ENCODE measurements around the gene CARMIL3.

Gene CARMIL3

GRCh38 chr14:24068711-24069410, 17.1 kb downstream of the CARMIL3 start:
- Histone ChIP-seq H3K4me1 (ENCODE audit: low read length) (no peaks in the 10 kb centered on the region), H4K20me1 (ENCODE audit: insufficient read depth, low read length) (no peaks in the 10 kb centered on the region), H3K9me3 (replicated peaks; ENCODE audit: insufficient read depth, low read length) (no peaks in the 10 kb centered on the region), H3K4me2 (ENCODE audit: low read depth, low read length) (no peak overlapping the region), H3K36me3 (replicated peaks; ENCODE audit: insufficient read depth, low read length) (no peaks in the 10 kb centered on the region), H3K9me2 (replicated peaks; ENCODE audit: insufficient read depth, low read length) (no peaks in the 10 kb centered on the region), H3F3A (ENCODE audit: insufficient read depth, low read length) (no peaks in the 10 kb centered on the region), H3K9ac (ENCODE audit: low read length) (no peak overlapping the region), H3K27me3 (replicated peaks; ENCODE audit: insufficient read depth, low read length) (no peaks in the 10 kb centered on the region), H3K27ac (ENCODE audit: low read length) (no peak overlapping the region), H3K4me3 (ENCODE audit: low read length) (no peak overlapping the region), H3K79me2 (ENCODE audit: low read length) (no peaks in the 10 kb centered on the region), H2AFZ (ENCODE audit: low read length) (no peak overlapping the region)
- no peak for TF ChIP-seq EZH2phosphoT487 (IDR thresholded peaks at IDR 0.05; ENCODE audit: low read length)
- TF ChIP-seq CTCF (IDR thresholded peaks at IDR 0.05; ENCODE audit: low read length): no peak
- no peak for TF ChIP-seq EZH2 (optimal IDR thresholded peaks at IDR 0.05; ENCODE audit: low read depth, low read length)
- no peak for DNase-seq

GRCh38 chr14:24069411-24069735, 17.6 kb downstream of the CARMIL3 start:
- H3K4me3 ChIP-seq (ENCODE audit: low read length): no peak overlapping the region
- no peaks in the 10 kb centered on the region for H3K9me3 ChIP-seq (replicated peaks; ENCODE audit: insufficient read depth, low read length)
- H3K27me3 ChIP-seq (replicated peaks; ENCODE audit: insufficient read depth, low read length): no peaks in the 10 kb centered on the region
- no peaks in the 10 kb centered on the region for H3K4me1 ChIP-seq (ENCODE audit: low read length)
- no peak overlapping the region for H3K9ac ChIP-seq (ENCODE audit: low read length)
- H3F3A ChIP-seq (ENCODE audit: insufficient read depth, low read length): no peaks in the 10 kb centered on the region
- no peak overlapping the region for H2AFZ ChIP-seq (ENCODE audit: low read length)
- no peaks in the 10 kb centered on the region for H4K20me1 ChIP-seq (ENCODE audit: insufficient read depth, low read length)
- H3K36me3 ChIP-seq (replicated peaks; ENCODE audit: insufficient read depth, low read length): no peaks in the 10 kb centered on the region
- H3K4me2 ChIP-seq (ENCODE audit: low read depth, low read length): no peak overlapping the region
- H3K9me2 ChIP-seq (replicated peaks; ENCODE audit: insufficient read depth, low read length): no peaks in the 10 kb centered on the region
- H3K27ac ChIP-seq (ENCODE audit: low read length): no peak overlapping the region
- no peak for TF ChIP-seq EZH2phosphoT487 (IDR thresholded peaks at IDR 0.05; ENCODE audit: low read length)
- TF ChIP-seq EZH2 (optimal IDR thresholded peaks at IDR 0.05; ENCODE audit: low read depth, low read length): no peak
- TF ChIP-seq CTCF (IDR thresholded peaks at IDR 0.05; ENCODE audit: low read length): no peak
- no peaks in the 10 kb centered on the region for H3K79me2 ChIP-seq (ENCODE audit: low read length)
- no peak for DNase-seq

GRCh38 chr14:24070285-24071143, 18.7 kb downstream of the CARMIL3 start:
- Histone ChIP-seq H3K4me1 (ENCODE audit: low read length) (0 out of 2 replicates have a peak, but pooled peaks cover under 1% of the 10 kb centered on the region), H3K9me2 (replicated peaks; ENCODE audit: insufficient read depth, low read length) (no peaks in the 10 kb centered on the region), H4K20me1 (ENCODE audit: insufficient read depth, low read length) (no peaks in the 10 kb centered on the region), H3K4me3 (ENCODE audit: low read length) (no peak overlapping the region), H3K27me3 (replicated peaks; ENCODE audit: insufficient read depth, low read length) (no peaks in the 10 kb centered on the region), H3F3A (ENCODE audit: insufficient read depth, low read length) (no peaks in the 10 kb centered on the region), H3K9me3 (replicated peaks; ENCODE audit: insufficient read depth, low read length) (no peaks in the 10 kb centered on the region), H3K79me2 (ENCODE audit: low read length) (no peaks in the 10 kb centered on the region), H3K4me2 (ENCODE audit: low read depth, low read length) (no peak overlapping the region), H3K36me3 (replicated peaks; ENCODE audit: insufficient read depth, low read length) (no peaks in the 10 kb centered on the region), H2AFZ (ENCODE audit: low read length) (no peak overlapping the region), H3K9ac (ENCODE audit: low read length) (no peak overlapping the region), H3K27ac (ENCODE audit: low read length) (no peak overlapping the region)
- no peak for DNase-seq
- TF ChIP-seq EZH2phosphoT487 (IDR thresholded peaks at IDR 0.05; ENCODE audit: low read length) (no peak), EZH2 (optimal IDR thresholded peaks at IDR 0.05; ENCODE audit: low read depth, low read length) (no peak), CTCF (IDR thresholded peaks at IDR 0.05; ENCODE audit: low read length) (no peak)
